Nucleus accumbens (tissue), 56 donors: Measurements from ENCODE around the gene PPP1R16B.
"Not testable (repeated sequence)": the region's sequence is repeated elsewhere in the genome, so short reads cannot be mapped to it uniquely, and the experiment has no call there.

Experiments
- DNase-seq, 56 donors: peaks; one replicate each; lab custom pipeline; 2025; lab: John Stamatoyannopoulos, UW

PPP1R16B gene

GRCh38 chr20:38840894-38841470 is 35.5 kb downstream of the PPP1R16B start:
- no peak for DNase-seq

- DNase-seq, result no peak
These were observed 36.1 kb downstream of the PPP1R16B start for GRCh38 chr20:38841570-38841969.

- DNase-seq, result no peak
These were observed 36.5 kb downstream of the PPP1R16B start for GRCh38 chr20:38842026-38842425.

GRCh38 chr20:38842558-38842981 is 37.1 kb downstream of the PPP1R16B start:
- DNase-seq, result no peak

GRCh38 chr20:38843346-38843745 is 37.8 kb downstream of the PPP1R16B start:
- DNase-seq, result no peak

- DNase-seq, result no peak
These were observed 39.5 kb downstream of the PPP1R16B start for GRCh38 chr20:38844963-38845362.

- DNase-seq, result no peak
These were observed 42.3 kb downstream of the PPP1R16B start for GRCh38 chr20:38847840-38848239.

GRCh38 chr20:38853759-38854158 is 48.3 kb downstream of the PPP1R16B start:
- DNase-seq, result no peak

- no peak for DNase-seq
These were observed 49.2 kb downstream of the PPP1R16B start for GRCh38 chr20:38854654-38855066.

- peak in 11 of 56 donors; percentile 18 to 57 (median 31) for DNase-seq
These were observed 49.9 kb downstream of the PPP1R16B start for GRCh38 chr20:38855356-38855755.

GRCh38 chr20:38856570-38856969 is 51.1 kb downstream of the PPP1R16B start:
- no peak for DNase-seq

- no peak for DNase-seq
These were observed 52.2 kb downstream of the PPP1R16B start for GRCh38 chr20:38857703-38858102.

- DNase-seq, result peak in 2 of 56 donors; percentile 16 to 20
These were observed 53.7 kb downstream of the PPP1R16B start for GRCh38 chr20:38859070-38859690.

- DNase-seq, result not testable (repeated sequence)
These were observed 54.4 kb downstream of the PPP1R16B start for GRCh38 chr20:38859857-38860256.

GRCh38 chr20:38861071-38861401 is 55.5 kb downstream of the PPP1R16B start:
- DNase-seq, result no peak

- no peak for DNase-seq
These were observed 56.7 kb downstream of the PPP1R16B start for GRCh38 chr20:38862226-38862625.

- no peak for DNase-seq
These were observed 57.7 kb downstream of the PPP1R16B start for GRCh38 chr20:38863024-38863851.

GRCh38 chr20:38864662-38865061 is 59.2 kb downstream of the PPP1R16B start:
- DNase-seq, result peak in 2 of 56 donors; percentile 17 to 23

GRCh38 chr20:38866265-38867061 is 61.0 kb downstream of the PPP1R16B start:
- DNase-seq, result no peak

- DNase-seq, result no peak
These were observed 61.5 kb downstream of the PPP1R16B start for GRCh38 chr20:38867062-38867359.
